Liver (tissue), 3 donors: Measurements from ENCODE around the gene PRCD.

Source experiments
- ATF3 ChIP-seq: IDR thresholded peaks from 2 replicates; pipeline ENCODE4 v1.6.1; 2016; ENCODE audit warnings: antibody characterized with exemption
- EGR1 ChIP-seq, 2 donors: IDR thresholded peaks; 2 replicates each; pipeline ENCODE4 v1.6.1; 2016 to 2018; ENCODE audit warnings: antibody characterized with exemption in 2 of 2, low read depth in 2 of 2
- MAX ChIP-seq: IDR thresholded peaks from 2 replicates; pipeline ENCODE4 v1.6.1; 2016; ENCODE audit warnings: antibody characterized with exemption
- REST ChIP-seq: IDR thresholded peaks from 2 replicates; pipeline ENCODE4 v1.6.1; 2016; ENCODE audit warnings: antibody characterized with exemption, mild to moderate bottlenecking
- SP1 ChIP-seq: IDR thresholded peaks from 2 replicates; pipeline ENCODE4 v1.6.1; 2018; ENCODE audit warnings: antibody characterized with exemption, mild to moderate bottlenecking
- YY1 ChIP-seq: IDR thresholded peaks from 2 replicates; pipeline ENCODE4 v1.6.1; 2016; ENCODE audit warnings: antibody characterized with exemption, mild to moderate bottlenecking
- ZBTB33 ChIP-seq: IDR thresholded peaks from 2 replicates; pipeline ENCODE4 v1.6.1; 2016; ENCODE audit warnings: antibody characterized with exemption
- TF ChIP-seq, protein P1 (sequence below): fragments of 150-350 bp; IDR thresholded peaks from 2 replicates; pipeline ENCODE4 v1.5.1; 2017; ENCODE audit warnings: improper control_type of control experiment, low read depth, low read length; ENCODE audit not compliant: missing input control
- donor health status: healthy.
- donor health status: healthy.

DNA sequence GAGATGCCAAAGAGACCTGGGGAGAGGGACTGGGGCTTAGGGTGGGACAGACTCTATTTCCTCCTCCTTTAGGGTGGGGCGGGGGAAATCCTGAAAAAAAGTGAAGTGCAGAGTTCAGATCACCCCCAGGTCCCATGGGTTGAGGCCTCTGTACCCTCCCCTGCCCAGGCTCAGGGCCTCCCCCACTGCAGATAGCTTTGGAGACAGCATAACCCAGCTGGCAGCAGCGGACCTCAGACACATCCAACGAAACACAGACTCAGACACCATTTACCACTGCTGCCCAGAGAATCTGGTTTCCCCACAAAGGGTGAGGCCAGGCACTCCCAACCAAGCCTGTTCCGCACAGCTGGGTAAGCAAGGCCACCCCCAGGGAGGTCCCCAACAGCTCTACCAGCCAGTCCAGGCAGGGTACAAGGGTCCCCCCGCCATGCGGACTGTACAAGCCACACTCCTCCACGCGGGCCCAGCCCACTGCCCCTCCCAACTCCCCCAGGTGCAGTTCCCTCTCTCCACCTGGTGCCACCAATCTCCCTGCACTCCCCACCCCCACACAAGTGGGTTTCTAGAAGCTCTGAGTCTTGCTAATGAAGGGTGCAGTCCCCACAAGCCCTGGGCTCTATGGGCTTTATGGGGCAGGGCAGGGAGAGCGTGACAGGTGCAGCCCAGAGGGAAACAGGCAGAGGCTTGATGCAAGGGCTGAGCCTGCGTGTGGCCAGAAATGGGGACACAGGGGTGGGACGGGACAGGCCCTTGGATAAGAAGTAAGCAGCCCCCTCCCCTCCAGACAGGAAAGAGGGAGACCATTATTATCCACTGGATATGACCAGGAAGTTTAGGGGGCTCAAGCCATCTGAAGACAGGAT lies 47.5 kb upstream of the PRCD start:
- TF ChIP-seq ZBTB33: no peak
- TF ChIP-seq, protein P1, sequence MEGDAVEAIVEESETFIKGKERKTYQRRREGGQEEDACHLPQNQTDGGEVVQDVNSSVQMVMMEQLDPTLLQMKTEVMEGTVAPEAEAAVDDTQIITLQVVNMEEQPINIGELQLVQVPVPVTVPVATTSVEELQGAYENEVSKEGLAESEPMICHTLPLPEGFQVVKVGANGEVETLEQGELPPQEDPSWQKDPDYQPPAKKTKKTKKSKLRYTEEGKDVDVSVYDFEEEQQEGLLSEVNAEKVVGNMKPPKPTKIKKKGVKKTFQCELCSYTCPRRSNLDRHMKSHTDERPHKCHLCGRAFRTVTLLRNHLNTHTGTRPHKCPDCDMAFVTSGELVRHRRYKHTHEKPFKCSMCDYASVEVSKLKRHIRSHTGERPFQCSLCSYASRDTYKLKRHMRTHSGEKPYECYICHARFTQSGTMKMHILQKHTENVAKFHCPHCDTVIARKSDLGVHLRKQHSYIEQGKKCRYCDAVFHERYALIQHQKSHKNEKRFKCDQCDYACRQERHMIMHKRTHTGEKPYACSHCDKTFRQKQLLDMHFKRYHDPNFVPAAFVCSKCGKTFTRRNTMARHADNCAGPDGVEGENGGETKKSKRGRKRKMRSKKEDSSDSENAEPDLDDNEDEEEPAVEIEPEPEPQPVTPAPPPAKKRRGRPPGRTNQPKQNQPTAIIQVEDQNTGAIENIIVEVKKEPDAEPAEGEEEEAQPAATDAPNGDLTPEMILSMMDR: no peak
- TF ChIP-seq YY1: no peak
- no peak for TF ChIP-seq REST
- TF ChIP-seq MAX: no peak
- no peak for TF ChIP-seq ATF3
- TF ChIP-seq SP1: no peak
- no peak for TF ChIP-seq EGR1 (IDR thresholded peaks at IDR 0.05; ENCODE audit: low read depth in 2 of 2)
